Subcutaneous abdominal adipose tissue (tissue), 5 donors: ENCODE measurements around the gene EMX1.

Source experiments
- H3K27ac ChIP-seq: one replicate; pipeline ENCODE4 v1.7.0; 2013; ENCODE audit warnings: low read depth, mild to moderate bottlenecking, inconsistent platforms, low read length, moderate library complexity
- H3K27me3 ChIP-seq, 5 donors: one replicate each; pipeline ENCODE4 v1.7.0; 2013; ENCODE audit warnings: low read length in 5 of 5, inconsistent platforms in 1 of 5; ENCODE audit not compliant: control insufficient read depth in 5 of 5, insufficient read depth in 4 of 5
- H3K36me3 ChIP-seq, 5 donors: one replicate each; pipeline ENCODE4 v1.7.0; 2013; ENCODE audit warnings: low read length in 5 of 5; ENCODE audit not compliant: control insufficient read depth in 5 of 5, insufficient read depth in 5 of 5
- H3K4me1 ChIP-seq, 5 donors: one replicate each; pipeline ENCODE4 v1.7.0; 2013; ENCODE audit warnings: low read length in 5 of 5, mild to moderate bottlenecking in 3 of 5, moderate library complexity in 1 of 5; ENCODE audit not compliant: control insufficient read depth in 5 of 5, insufficient read depth in 5 of 5
- H3K4me3 ChIP-seq, 5 donors: one replicate each; pipeline ENCODE4 v1.7.0; 2013; ENCODE audit warnings: low read length in 5 of 5, low read depth in 1 of 5
- H3K9ac ChIP-seq, 5 donors: one replicate each; pipeline ENCODE4 v1.7.0; 2013; ENCODE audit warnings: low read length in 5 of 5, mild to moderate bottlenecking in 4 of 5, moderate library complexity in 3 of 5
- H3K9me3 ChIP-seq, 5 donors: one replicate each; pipeline ENCODE4 v1.7.0; 2013; ENCODE audit warnings: low read length in 5 of 5; ENCODE audit not compliant: control insufficient read depth in 5 of 5
- donor health status: healthy.
- donor health status: healthy.
- donor health status: healthy.
- donor health status: healthy.
- donor health status: healthy.

The EMX1 gene

GRCh38 chr2:72984172-72984671 is 66.9 kb downstream of the EMX1 start:
- H3K27me3 ChIP-seq = no peaks in the 10 kb centered on the region
- H3K27ac ChIP-seq = no peak overlapping the region
- peaks cover 4 to 27% (median 23%) of the 10 kb centered on the region in 5 donors for H3K4me1 ChIP-seq
- peak overlapping the region in 2 of 5 donors; percentile 33 to 44 for H3K9ac ChIP-seq
- peak overlapping the region in 1 of 5 donors; percentile 13 for H3K4me3 ChIP-seq
- peaks cover 0 to 22% (median 3%) of the 10 kb centered on the region in 5 donors for H3K36me3 ChIP-seq
- no peaks in the 10 kb centered on the region for H3K9me3 ChIP-seq
